Hematopoietic multipotent progenitor cell (in vitro differentiated cells): ENCODE results near the gene SND1. TPM values are rescaled to one million over a fixed set of nuclear protein-coding genes. Genes with fewer than 3 reads are reported as not detected.
"Not testable (repeated sequence)": the region's sequence is repeated elsewhere in the genome, so short reads cannot be mapped to it uniquely, and the experiment has no call there.

Experiments
- DNase-seq, 3 donors: peaks; one replicate each; pipeline ENCODE4 v3.0.0-alpha.2; 2011 to 2015; ENCODE audit warnings: low read depth in 2 of 3, low spot score in 2 of 3
- total RNA-seq: library from RNA; depleted of rRNA; stranded (reverse); fragments of >200 nt; gene quantifications from one replicate; pipeline ENCODE4 v1.2.3, GENCODE V29; 2012

SND1 gene
- total RNA-seq, 1 donor: 165 TPM

- peak in 1 of 3 donors; percentile 15 for DNase-seq
Measured at GRCh38 chr7:127652333-127653248, 597 bp downstream of the SND1 start.

- no peak for DNase-seq
Measured at GRCh38 chr7:127653396-127653795, 1.4 kb downstream of the SND1 start.

- DNase-seq: peak in 1 of 3 donors; percentile 32
Measured at GRCh38 chr7:127654404-127655394, 2.7 kb downstream of the SND1 start.

GRCh38 chr7:127655720-127656119, 3.7 kb downstream of the SND1 start:
- DNase-seq: no peak

- DNase-seq: no peak
Measured at GRCh38 chr7:127657500-127657899, 5.5 kb downstream of the SND1 start.

GRCh38 chr7:127658970-127659630, 7.1 kb downstream of the SND1 start:
- DNase-seq: no peak

GRCh38 chr7:127665922-127666321, 13.9 kb downstream of the SND1 start:
- no peak for DNase-seq

GRCh38 chr7:127666602-127667001, 14.6 kb downstream of the SND1 start:
- DNase-seq: no peak

- no peak for DNase-seq
Measured at GRCh38 chr7:127667017-127667670, 15.2 kb downstream of the SND1 start.

- no peak for DNase-seq
Measured at GRCh38 chr7:127667759-127668530, 16.0 kb downstream of the SND1 start.

- no peak for DNase-seq
Measured at GRCh38 chr7:127671341-127671740, 19.3 kb downstream of the SND1 start.

GRCh38 chr7:127673902-127674301, 21.9 kb downstream of the SND1 start:
- DNase-seq: no peak

GRCh38 chr7:127674361-127674760, 22.4 kb downstream of the SND1 start:
- no peak for DNase-seq

GRCh38 chr7:127674923-127675322, 22.9 kb downstream of the SND1 start:
- DNase-seq: not testable (repeated sequence)

GRCh38 chr7:127675721-127676120, 23.7 kb downstream of the SND1 start:
- DNase-seq: no peak

- DNase-seq: no peak
Measured at GRCh38 chr7:127677433-127678230, 25.6 kb downstream of the SND1 start.

GRCh38 chr7:127678337-127678736, 26.3 kb downstream of the SND1 start:
- no peak for DNase-seq

- DNase-seq: no peak
Measured at GRCh38 chr7:127678947-127679346, 27.0 kb downstream of the SND1 start.

GRCh38 chr7:127680983-127681382, 29.0 kb downstream of the SND1 start:
- no peak for DNase-seq
